Daoy (cell line): ENCODE results near the gene ANK2. TPM values are rescaled to one million over a fixed set of nuclear protein-coding genes. Genes with fewer than 3 reads are reported as not detected.
"Not testable (repeated sequence)": the region's sequence is repeated elsewhere in the genome, so short reads cannot be mapped to it uniquely, and the experiment has no call there.

Experiments
- DNase-seq: peaks from one replicate; pipeline ENCODE4 v3.0.0-alpha.2; 2015; ENCODE audit warnings: low read depth
- total RNA-seq: library from RNA; depleted of rRNA; stranded (reverse); fragments of >200 nt; shearing (Covaris generic); gene quantifications from 2 replicates; pipeline ENCODE4 v1.2.3, GENCODE V29; 2014

The ANK2 gene
- total RNA-seq, 1 experiment from 2014 or later = 5.6 TPM

DNA sequence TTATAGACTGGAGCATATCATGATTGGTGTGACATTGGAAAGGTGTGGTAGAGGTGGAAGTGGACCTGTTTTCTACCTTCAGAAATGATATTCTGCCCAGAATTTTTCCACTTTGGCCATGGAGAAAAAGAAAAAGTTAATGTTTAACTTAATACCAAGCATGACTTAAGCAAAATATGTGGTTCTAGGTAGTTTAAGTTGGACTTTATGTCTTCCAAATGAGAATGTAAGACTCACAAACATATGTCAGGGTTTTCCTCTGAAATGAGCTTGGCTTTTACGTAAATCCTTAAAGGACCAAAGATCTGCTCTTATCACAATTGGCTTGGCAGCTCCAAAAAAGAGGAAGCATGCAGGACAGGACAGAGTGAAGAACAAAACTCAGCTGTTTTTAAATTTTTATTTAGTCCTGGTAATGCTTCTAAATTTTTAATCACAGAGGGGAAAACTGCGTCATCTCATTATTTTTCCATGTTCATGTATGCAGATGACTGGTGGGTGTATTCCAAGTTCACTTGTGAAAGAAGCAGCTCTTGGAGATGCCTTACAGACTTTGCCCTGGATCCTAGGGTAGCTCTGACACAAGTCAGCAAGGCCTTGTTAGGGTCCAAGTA, 98.2 kb downstream of the ANK2 start:
- DNase-seq = no peak

GRCh38 chr4:113148925-113149324, 99.5 kb downstream of the ANK2 start:
- no peak for DNase-seq

GRCh38 chr4:113153529-113154101, 104.2 kb downstream of the ANK2 start:
- DNase-seq = no peak

- no peak for DNase-seq
These were observed 104.8 kb downstream of the ANK2 start for GRCh38 chr4:113154281-113154680.

GRCh38 chr4:113157086-113157857, 107.8 kb downstream of the ANK2 start:
- DNase-seq = no peak

DNA sequence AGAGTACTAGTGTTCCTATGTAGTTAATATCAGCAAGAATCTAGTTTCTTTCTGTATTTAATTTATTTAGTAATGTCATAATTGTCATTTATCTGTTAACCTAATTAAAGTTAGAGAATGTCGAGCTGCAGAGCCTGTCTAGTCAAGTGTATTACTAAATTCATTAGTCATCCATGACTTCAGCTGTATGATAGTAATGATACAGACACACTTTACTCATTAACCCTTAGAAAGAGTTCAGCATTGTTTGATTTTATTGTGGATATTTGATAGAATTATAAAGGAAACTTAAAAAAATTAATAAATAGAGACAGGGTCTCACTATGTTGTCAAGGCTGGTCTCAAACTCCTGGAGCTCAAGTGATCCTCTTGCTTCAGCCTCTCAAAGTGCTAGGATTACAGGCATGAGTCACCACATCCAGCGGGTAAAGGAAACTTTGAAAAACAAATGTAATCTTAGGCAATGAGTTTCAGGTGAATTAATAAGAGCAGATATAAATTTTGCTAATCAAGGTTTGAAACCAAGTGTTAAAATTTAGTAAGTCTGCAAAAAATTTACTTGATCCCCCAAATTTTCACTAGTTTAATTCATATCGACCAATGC, 110.6 kb downstream of the ANK2 start:
- no peak for DNase-seq

GRCh38 chr4:113160548-113160947, 111.1 kb downstream of the ANK2 start:
- DNase-seq = no peak

DNA sequence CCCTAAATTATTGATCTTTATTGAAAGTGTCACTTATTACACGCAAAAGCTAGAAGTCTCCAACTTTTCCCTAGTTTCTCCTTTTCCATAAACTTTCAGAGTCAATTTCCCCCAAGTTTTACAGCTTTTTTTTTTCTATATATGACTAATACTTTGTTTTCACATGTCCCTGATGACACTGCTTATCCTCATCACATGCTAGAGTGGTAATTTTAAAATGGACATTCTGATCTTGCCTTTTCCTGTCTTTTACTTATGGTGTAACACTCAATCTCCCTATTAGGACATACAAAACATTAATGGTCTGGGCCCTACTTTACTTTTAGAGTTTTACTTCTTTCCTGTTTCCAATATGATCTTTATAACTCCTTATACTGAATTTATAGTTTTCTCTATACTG, 112.6 kb downstream of the ANK2 start:
- no peak for DNase-seq

DNA sequence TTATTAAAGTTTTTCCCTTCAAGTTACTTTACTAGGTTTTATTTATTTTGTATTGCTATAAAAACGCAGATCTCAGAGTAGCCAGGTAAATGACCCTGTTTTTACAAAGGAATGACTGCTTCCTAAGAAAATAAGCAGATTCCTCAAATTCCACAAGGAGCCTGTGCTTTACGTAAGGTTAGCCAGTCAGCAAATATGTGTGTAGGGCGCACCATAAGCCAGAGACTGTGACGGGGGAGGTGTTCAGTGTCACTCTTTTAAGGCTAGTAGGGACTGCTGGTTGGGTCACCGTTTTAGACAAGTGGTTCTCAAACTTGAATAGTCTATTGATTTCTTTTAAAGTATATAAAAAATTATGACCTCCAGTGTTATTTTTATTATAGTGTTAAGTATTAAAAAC, 119.9 kb downstream of the ANK2 start:
- DNase-seq = no peak

- no peak for DNase-seq
These were observed 120.8 kb downstream of the ANK2 start for GRCh38 chr4:113170115-113170804.

DNA sequence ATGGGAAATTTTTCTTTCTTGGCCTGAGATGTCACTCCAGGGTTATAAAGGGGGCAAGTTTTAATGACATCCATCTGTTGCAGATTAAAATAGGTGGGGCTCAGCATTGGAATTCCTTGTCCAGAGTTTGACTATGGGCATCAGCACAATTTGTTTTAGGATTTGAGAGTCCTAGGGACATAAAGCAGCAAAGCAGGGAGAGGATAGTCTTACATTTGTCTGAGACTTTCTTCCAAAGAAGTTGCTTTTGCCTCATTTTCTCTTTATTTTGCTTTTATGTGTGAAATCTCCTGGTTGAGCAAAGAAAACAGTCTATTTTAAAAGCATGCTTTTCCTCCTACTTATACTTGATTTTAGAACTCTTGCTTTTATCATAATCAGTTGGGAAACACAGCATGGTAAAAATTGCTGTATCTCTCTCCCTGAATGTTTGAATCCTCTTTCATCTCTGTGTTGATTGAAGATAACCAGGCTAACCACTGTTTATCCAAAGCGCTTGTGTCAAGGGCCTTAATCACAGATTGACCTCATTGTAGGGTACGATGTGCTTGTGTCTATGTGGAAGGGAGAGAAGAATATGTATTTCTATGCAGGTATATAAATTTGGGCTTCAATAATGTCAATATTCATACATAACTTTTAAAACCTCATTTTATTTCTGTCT, 121.5 kb downstream of the ANK2 start:
- no peak for DNase-seq

GRCh38 chr4:113173126-113173792, 123.8 kb downstream of the ANK2 start:
- DNase-seq = no peak

DNA sequence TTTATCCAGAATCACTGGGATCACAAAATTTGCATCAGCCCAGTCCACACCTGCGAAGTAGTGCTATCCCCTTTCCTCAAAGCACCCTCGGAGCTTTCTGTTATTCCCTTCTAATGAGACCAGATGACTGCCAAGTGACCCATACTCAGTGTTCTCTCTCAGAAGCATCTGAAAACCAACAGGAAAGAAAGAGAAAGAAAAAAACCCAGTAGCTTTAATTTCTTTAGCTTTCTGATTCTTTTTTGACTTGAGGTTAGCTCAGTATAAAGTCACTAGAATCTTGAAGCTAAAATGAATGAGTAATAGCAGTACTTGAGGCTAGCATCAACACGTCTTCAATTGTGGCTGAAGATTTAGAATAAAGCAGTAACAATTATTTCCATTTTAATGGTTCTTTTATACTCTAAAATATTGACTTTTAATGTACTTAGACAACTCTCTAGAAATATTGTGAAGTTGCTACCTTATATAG, 124.4 kb downstream of the ANK2 start:
- DNase-seq = no peak

- no peak for DNase-seq
These were observed 129.6 kb downstream of the ANK2 start for GRCh38 chr4:113179091-113179490.

DNA sequence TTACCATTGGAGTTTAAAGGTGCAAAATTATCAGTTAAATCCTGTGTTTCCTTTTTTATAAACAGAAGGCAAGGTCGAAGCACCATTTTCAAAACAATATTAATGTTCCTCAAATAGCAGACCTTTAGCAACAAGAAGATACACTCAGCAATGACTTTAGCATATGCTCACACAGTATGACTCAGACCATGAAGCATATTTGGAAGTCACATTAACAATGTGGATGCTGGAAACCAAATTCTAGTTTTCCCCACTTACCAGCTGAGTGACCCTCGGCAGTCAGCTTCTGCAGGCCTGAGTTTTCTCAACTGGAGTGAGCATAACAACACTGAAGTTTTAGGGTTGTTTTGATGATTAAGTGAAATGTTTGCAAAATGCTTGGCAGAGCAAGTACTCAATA, 130.5 kb downstream of the ANK2 start:
- DNase-seq = peak; percentile 0

DNA sequence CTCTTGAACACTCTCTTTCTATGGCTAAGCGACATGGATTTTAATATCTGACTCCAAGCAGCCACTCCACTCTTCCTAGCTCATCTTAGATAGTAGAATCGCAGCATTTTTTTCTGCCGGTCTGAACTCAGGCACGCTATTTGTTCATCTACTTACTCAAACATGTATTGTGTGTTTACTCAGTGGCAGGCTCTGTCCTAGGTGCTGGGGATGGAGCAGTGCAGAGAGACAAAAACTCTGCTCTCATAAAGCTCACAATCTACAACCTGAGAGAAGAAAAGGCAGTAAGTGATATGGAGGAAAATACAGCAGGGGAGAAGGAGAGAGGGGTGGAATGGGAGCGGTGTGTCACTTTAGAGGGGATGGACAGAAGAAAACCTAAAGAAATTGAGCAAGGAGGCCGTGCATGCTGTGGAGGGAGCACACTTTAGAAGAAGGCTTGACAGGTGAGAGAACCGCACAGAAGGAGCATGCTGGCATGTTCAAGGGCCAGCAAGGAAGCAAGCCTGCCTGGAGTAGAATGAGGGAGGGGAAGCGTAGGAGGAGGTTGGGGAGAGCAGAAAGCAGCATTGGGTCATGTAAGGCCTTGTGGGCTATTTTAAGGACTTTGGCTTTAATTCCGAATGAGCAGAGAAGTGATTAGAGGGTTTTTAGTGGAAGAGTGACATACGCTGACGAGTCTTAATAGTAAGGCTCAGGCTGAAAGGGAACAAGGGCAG, 132.0 kb downstream of the ANK2 start:
- no peak for DNase-seq

GRCh38 chr4:113183032-113183605, 133.7 kb downstream of the ANK2 start:
- DNase-seq = no peak

- not testable (repeated sequence) for DNase-seq
These were observed 136.8 kb downstream of the ANK2 start for GRCh38 chr4:113186220-113186619.

- no peak for DNase-seq
These were observed 137.5 kb downstream of the ANK2 start for GRCh38 chr4:113186913-113187312.

DNA sequence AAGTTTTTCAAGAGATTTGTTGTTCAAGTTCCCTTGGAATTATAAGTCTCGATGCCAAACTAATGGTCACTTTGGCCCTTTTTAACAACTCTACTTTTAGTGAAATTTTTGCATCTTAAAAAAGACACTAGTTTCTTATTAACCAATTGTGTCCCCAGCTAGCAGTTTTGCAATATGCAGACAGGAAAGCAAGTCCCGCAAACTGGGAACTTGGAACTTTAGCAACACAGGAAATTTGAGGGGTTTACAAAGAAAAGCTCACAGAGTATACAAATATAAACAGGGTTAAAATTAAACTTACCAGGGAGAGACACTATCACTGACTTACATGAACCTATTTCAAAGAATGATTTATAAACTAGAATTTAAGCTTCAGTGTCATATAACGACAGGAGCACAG, 137.9 kb downstream of the ANK2 start:
- no peak for DNase-seq
